Retinal pigment epithelial cell (primary cell): ENCODE results near the gene IMMT.

Source experiments
- DNase-seq: peaks from one replicate; pipeline ENCODE4 v3.0.0-alpha.2; 2010; ENCODE audit warnings: low read depth
- H3K4me3 ChIP-seq: 2 replicates; pipeline ENCODE4 v1.5.1; 2011; ENCODE audit warnings: mild to moderate bottlenecking, low read length, control low read depth, moderate library complexity
- CTCF ChIP-seq: conservative IDR thresholded peaks from 2 replicates; pipeline ENCODE4 v1.5.1; 2011; ENCODE audit warnings: low read depth, low read length, control low read depth, inconsistent platforms

IMMT gene

GRCh38 chr2:86239326-86239725 lies 44.1 kb upstream of the IMMT start:
- H3K4me3 ChIP-seq = no peak overlapping the region
- no peak for TF ChIP-seq CTCF
- DNase-seq = no peak

GRCh38 chr2:86238354-86238753 lies 43.1 kb upstream of the IMMT start:
- no peak overlapping the region for H3K4me3 ChIP-seq
- DNase-seq = no peak
- TF ChIP-seq CTCF = no peak

DNA sequence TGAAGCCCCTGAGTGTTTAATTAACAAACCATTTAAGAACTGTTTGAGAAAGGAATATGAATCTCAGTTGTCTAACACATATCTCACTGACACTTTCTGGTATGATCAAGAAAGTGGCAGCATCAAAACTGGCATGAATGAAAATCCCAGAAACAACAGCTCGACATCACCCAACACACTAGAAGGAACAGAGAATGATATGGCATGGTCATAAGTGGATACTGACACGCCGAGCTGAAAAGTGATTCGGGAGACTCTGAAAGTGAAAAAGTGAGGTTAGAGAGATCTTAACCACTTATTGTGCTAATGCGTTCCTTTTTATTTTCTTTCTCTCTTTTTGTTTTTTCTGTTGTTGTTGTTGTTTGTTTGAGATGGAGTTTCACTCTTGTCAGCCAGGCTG lies 41.9 kb upstream of the IMMT start:
- no peak overlapping the region for H3K4me3 ChIP-seq
- no peak for DNase-seq
- TF ChIP-seq CTCF = no peak

DNA sequence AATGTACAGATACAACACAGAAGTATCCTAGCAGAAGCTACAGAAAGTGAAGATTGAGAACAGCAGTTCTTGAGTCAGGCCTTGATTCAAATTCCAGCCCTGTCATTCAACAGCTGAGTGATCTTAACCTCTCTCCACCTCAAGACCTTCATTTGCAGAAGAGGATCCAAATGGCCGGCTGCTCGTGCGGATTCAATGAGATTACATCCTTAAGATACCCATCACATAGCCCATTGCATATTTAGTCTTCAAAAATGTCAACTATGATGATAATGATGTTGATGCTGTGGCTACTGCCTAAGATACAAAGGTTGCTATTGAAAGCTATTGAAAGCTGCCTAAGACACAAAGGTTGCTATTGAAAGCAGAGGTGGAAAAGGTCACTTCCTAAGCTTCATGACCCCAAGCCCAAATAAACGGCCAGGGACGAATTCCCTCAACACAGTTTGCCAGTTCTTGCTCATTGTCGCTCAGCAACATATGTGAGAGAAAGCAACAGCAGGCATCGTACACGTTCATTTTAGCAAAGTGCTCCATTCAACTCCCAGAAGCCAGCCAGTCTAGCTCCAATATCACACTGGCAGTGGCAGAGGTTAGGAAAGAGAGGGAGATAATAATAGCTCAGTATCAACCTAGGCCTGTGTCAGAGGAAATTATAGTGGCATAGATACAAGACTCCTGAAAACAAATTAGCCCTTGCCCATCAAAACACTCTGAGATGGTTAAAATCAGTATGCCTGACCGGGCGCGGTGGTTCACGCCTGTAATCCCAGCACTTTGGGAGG lies 40.1 kb upstream of the IMMT start:
- no peak overlapping the region for H3K4me3 ChIP-seq
- no peak for TF ChIP-seq CTCF
- DNase-seq = no peak

GRCh38 chr2:86234563-86235131 lies 39.4 kb upstream of the IMMT start:
- no peak for TF ChIP-seq CTCF
- DNase-seq = no peak
- no peak overlapping the region for H3K4me3 ChIP-seq

GRCh38 chr2:86233436-86233835 lies 38.2 kb upstream of the IMMT start:
- H3K4me3 ChIP-seq = no peak overlapping the region
- no peak for TF ChIP-seq CTCF
- DNase-seq = no peak

DNA sequence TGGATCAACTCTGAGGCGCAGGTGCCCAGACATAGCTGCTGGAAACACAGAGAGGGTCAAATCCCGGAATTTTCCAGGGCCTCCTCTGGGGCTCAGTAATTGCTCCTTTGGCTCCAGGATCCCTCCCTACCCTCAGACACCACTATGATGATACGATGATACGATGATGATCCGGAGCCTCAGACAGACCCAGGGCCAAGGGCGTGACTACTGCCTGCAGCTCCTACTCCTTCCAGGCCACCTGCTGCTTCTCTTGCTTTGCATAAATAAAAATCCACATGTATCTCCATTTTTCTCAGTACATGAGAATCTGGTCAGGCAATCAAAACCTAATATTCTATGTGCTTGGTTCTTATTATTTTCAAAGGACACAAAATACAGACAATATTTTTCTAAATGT lies 37.6 kb upstream of the IMMT start:
- no peak for DNase-seq
- no peak for TF ChIP-seq CTCF
- no peak overlapping the region for H3K4me3 ChIP-seq
